Measurements from ENCODE around the gene NEK2.
"Not testable (repeated sequence)": the region's sequence is repeated elsewhere in the genome, so short reads cannot be mapped to it uniquely, and the experiment has no call there.

NEK2 gene

DNA sequence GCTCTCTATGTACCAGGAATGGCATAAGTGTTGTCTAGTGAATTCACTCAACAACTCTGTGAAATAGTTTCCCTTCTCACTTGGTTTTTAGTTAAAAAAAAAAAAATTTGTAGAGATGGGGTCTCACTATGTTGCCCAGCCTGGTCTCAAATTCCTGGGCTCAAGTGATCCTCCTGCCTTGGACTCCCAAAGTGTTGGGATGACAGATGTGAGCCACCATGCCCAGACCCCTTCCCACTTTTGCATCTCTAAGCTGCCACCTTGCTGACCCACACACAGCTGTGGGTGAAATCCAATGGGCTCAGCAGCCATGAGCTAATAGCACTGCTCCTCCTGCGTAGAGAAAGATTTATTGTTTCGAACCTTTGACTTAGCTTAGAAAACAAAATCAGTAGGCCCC is 33.5 kb downstream of the NEK2 start:
- H3K4me3 ChIP-seq (ENCODE audit: low read depth, low read length), result no peak overlapping the region
- TF ChIP-seq, protein P1, sequence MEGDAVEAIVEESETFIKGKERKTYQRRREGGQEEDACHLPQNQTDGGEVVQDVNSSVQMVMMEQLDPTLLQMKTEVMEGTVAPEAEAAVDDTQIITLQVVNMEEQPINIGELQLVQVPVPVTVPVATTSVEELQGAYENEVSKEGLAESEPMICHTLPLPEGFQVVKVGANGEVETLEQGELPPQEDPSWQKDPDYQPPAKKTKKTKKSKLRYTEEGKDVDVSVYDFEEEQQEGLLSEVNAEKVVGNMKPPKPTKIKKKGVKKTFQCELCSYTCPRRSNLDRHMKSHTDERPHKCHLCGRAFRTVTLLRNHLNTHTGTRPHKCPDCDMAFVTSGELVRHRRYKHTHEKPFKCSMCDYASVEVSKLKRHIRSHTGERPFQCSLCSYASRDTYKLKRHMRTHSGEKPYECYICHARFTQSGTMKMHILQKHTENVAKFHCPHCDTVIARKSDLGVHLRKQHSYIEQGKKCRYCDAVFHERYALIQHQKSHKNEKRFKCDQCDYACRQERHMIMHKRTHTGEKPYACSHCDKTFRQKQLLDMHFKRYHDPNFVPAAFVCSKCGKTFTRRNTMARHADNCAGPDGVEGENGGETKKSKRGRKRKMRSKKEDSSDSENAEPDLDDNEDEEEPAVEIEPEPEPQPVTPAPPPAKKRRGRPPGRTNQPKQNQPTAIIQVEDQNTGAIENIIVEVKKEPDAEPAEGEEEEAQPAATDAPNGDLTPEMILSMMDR (IDR thresholded peaks at IDR 0.05; ENCODE audit: borderline replicate concordance, insufficient read depth, low read depth, low read length), result no peak

- TF ChIP-seq, protein P1 (IDR thresholded peaks at IDR 0.05; ENCODE audit: borderline replicate concordance, insufficient read depth, low read depth, low read length), result no peak
- no peak overlapping the region for H3K4me3 ChIP-seq (ENCODE audit: low read depth, low read length)
These were observed 34.2 kb downstream of the NEK2 start for GRCh38 chr1:211641044-211641800.

DNA sequence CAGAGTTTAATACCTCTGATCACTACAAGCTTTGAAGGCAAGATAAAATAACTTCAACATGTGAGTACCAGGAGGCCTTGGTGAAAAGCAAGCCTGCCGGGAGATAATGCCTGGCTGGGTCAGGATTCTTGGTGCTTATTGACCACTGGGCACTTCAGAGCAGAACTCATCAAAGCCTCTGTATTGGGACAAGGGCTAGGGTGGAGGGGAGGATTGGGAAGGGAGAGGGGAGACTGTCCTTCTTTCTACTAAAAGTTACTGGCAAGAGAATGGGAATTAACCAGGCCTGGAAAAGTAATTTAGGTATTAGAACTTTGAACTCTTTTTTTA is 35.2 kb downstream of the NEK2 start:
- H3K4me3 ChIP-seq (ENCODE audit: low read depth, low read length), result no peak overlapping the region
- TF ChIP-seq, protein P1 (IDR thresholded peaks at IDR 0.05; ENCODE audit: borderline replicate concordance, insufficient read depth, low read depth, low read length), result no peak

DNA sequence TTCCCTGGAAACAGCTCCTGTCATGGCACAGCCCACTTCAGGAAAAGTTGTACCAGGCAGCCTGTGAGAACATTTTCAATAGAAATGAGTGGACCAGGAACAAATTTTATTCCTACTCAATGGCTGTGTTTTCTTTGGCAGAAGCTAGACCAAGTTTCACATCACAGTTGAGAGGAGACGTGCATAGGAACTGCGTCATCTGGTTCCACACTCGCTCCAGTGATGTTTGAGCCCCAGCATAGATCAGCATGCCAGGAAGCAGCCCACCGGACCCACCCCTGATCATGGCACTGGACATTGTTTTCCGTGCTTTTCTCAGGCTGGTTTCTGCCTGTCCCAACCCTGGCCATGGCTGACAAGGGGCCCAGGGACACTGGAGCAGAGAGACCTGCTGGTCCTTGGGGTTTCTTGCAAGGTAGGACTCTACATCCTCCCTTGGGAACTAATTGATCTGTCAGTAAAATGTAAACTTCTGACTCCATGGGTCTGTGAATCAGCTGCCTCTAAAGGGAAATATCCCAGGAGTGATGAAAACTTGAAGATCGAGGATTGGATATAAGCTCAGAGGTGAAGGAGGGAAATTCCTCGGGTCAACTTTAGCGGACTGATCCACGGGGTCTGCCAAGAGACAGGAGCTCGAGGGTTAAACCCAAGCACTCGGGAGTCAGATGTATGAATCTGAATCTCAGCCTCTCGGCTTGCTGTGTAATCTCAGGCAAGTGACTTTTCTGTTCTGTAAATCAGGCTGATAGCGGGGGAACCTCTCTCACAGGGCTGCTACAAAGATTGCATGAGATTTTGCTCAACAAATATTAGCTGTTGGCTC is 35.7 kb downstream of the NEK2 start:
- TF ChIP-seq, protein P1 (IDR thresholded peaks at IDR 0.05; ENCODE audit: borderline replicate concordance, insufficient read depth, low read depth, low read length), result no peak
- no peak overlapping the region for H3K4me3 ChIP-seq (ENCODE audit: low read depth, low read length)

GRCh38 chr1:211638689-211639101 is 36.7 kb downstream of the NEK2 start:
- H3K4me3 ChIP-seq (ENCODE audit: low read depth, low read length), result no peak overlapping the region
- TF ChIP-seq, protein P1 (IDR thresholded peaks at IDR 0.05; ENCODE audit: borderline replicate concordance, insufficient read depth, low read depth, low read length), result no peak

- no peak overlapping the region for H3K4me3 ChIP-seq (ENCODE audit: low read depth, low read length)
- TF ChIP-seq, protein P1 (IDR thresholded peaks at IDR 0.05; ENCODE audit: borderline replicate concordance, insufficient read depth, low read depth, low read length), result no peak
These were observed 37.2 kb downstream of the NEK2 start for GRCh38 chr1:211638246-211638645.

DNA sequence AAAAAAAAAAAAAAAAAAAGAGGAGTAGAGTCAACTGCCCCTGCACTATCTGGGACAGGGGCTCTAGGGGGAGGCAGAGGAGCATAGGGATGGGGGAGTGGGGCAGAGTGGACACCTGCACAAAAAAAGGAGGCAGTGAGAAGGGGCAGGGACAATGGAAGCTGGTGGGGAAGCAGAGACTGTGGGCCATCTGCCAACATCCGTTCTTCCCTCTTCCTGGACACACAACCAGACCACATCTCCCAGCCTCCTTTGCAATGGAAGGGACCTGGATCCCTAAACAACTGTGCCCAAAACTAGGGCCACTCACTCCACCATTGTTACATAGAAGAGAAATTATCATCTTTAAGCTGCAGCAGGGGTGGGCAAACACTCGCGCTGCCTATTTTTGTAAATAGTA is 38.4 kb downstream of the NEK2 start:
- no peak overlapping the region for H3K4me3 ChIP-seq (ENCODE audit: low read depth, low read length)
- TF ChIP-seq, protein P1 (IDR thresholded peaks at IDR 0.05; ENCODE audit: borderline replicate concordance, insufficient read depth, low read depth, low read length), result no peak

DNA sequence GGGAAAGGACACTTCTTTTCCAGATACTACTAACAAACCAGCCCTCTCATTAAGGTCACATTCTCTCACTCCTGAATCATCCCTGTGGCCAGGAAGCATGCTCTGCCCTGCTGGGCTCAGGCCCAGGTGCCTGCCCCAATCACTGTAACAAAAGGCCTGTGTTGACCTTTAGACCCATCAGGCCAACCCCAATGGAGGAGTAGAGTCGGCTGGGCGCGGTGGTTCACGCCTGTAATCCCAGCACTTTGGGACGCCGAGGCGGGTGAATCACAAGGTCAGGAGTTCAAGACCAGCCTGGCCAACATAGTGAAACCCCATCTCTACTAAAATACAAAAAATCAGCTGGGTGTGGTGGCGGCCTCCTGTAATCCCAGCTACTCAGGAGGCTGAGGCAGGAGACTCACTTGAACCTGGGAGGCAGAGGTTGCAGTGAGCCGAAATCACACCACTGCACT is 38.8 kb downstream of the NEK2 start:
- not testable (repeated sequence) for H3K4me3 ChIP-seq (ENCODE audit: low read depth, low read length)

Data from GM12875 (cell line).